Adrenal gland (tissue), 5 donors: Measurements from ENCODE around the gene RAD51B.

Experiments used
- POLR2A ChIP-seq, 2 donors: fragments of 450-650 bp; IDR thresholded peaks; one replicate each; pipeline ENCODE4 v1.6.1; 2017; ENCODE audit warnings: antibody characterized with exemption in 2 of 2, mild to moderate bottlenecking in 2 of 2, moderate library complexity in 1 of 2
- TF ChIP-seq, protein P1 (sequence below), 6 experiments: fragments of 450-650 bp in 4 of 6; fragments of 200-600 bp in 2 of 6; sonication (generic) in 1 of 6; IDR thresholded peaks; 1 replicate in 5 of 6; 2 replicates in 1 of 6; pipeline versions ENCODE4 v1.5.1 to v1.8.0; 2016 to 2021; ENCODE audit warnings: antibody characterized with exemption in 6 of 6, mild to moderate bottlenecking in 2 of 6, moderate library complexity in 1 of 6
- donor health status: DM: no; HTN: no; CAD: no.

- TF ChIP-seq, protein P1, sequence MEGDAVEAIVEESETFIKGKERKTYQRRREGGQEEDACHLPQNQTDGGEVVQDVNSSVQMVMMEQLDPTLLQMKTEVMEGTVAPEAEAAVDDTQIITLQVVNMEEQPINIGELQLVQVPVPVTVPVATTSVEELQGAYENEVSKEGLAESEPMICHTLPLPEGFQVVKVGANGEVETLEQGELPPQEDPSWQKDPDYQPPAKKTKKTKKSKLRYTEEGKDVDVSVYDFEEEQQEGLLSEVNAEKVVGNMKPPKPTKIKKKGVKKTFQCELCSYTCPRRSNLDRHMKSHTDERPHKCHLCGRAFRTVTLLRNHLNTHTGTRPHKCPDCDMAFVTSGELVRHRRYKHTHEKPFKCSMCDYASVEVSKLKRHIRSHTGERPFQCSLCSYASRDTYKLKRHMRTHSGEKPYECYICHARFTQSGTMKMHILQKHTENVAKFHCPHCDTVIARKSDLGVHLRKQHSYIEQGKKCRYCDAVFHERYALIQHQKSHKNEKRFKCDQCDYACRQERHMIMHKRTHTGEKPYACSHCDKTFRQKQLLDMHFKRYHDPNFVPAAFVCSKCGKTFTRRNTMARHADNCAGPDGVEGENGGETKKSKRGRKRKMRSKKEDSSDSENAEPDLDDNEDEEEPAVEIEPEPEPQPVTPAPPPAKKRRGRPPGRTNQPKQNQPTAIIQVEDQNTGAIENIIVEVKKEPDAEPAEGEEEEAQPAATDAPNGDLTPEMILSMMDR (IDR thresholded peaks at IDR 0.05): no peak
- no peak for TF ChIP-seq POLR2A (IDR thresholded peaks at IDR 0.05)
Measured at GRCh38 chr14:68345738-68346137, 526.2 kb downstream of the RAD51B start.
